ENCODE results near the gene PLIN1.
"Not testable (repeated sequence)": the region's sequence is repeated elsewhere in the genome, so short reads cannot be mapped to it uniquely, and the experiment has no call there.

Gene PLIN1

DNA sequence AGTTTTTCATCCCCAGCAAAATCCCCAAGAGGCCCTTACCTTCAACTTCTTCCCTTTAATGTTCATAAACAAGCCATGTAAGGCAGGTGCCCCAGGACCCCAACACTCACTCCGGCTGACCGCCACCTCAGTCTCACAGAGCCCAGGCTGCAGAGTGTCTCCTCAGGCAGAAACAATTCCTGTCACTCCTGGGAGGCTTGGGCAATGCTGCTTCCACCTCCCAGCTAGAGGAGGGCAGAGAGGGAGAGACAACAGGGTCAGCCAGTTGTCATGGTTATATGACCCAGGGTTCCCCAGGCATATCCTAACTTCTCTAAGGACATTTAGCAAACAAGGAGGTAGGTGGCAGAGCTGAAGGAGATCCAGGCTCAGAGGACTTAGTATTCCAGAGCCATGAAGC lies at the start of gene PLIN1:
Gene PLIN1, minus strand, starts transcription at position 156 of the 400 bp plus-strand sequence. CDS start 1,878 bp downstream, outside the sequence.
- no peak for DNase-seq

GRCh38 chr15:89728254-89728653 lies 49.1 kb upstream of the PLIN1 start:
- no peak for DNase-seq

DNA sequence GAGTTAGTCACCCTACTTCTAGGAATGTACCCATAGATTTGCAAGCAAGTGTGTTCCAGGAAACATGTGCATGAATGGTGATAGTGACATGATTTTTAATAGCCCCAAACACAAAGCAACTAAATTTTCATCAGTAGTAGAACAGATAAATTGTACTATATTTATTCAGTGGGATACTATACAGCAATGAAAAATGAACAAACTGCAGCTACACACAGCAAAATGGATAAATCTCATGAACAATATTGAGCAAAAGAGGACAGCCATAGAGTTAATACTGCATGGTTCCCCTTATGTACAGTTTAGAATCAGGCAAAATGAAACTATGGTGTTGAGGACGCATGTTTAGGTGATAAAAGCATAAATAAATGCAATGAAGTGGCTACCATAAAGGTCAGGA lies 45.9 kb upstream of the PLIN1 start:
- no peak for DNase-seq

- no peak for DNase-seq
Observed at GRCh38 chr15:89724621-89725020, 45.5 kb upstream of the PLIN1 start.

DNA sequence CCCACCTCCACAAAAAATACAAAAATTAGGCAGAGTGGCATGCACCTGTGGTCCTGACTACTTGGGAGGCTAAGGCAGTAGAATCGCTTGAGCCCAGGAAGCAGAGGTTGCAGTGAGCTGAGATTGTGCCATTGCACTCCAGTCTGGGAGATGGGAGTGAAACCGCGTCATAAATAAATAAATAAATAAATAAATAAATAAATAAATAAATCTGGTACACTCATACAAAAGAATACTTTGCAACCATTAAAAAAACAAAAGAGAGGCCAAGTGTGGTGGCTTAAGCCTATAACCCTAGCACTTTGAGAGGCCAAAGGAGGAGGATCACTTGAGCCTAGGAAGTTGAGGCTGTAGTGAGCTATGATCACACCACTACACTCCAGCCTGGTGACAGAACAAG lies 43.9 kb upstream of the PLIN1 start:
- DNase-seq: no peak

- no peak for DNase-seq
Observed at GRCh38 chr15:89714775-89715174, 35.6 kb upstream of the PLIN1 start.

- DNase-seq: no peak
Observed at GRCh38 chr15:89707577-89707976, 28.4 kb upstream of the PLIN1 start.

DNA sequence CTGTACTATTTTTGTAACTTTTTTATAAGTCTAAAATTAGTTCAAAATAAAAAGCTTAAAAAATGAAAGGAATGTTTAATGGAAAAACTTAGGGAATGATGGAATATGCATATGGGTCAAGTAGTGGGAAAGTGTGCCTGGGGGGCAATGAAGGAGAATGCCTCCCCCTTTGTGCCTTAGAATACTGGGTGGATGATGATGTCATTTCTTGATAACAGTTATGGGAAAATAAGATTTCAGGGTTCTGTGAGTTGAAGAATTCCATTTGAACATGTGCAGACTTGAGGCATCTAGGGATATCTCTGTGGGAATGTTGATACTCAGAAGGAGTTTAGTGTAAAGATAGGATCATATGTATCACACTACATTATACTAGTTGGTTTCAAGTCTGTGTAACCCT lies 25.2 kb upstream of the PLIN1 start:
- no peak for DNase-seq

DNA sequence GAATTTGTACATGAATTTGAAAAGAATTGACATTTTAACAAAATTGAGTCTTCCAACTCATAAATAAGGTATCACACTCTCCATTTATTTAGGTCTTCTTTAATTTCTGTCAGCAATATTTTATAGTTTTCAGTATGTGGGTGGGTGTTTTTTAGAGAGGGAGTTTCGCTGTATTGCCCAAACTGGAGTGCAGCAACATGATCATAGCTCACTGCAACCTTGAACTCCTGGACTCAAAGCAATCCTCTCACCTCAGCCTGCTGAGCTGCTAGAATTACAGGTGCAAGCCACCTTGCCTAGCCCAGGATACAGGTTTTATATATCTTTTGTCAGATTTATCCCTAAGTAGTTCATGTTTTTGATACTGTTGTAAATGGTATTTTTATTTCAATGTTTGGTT lies 16.0 kb upstream of the PLIN1 start:
- no peak for DNase-seq

GRCh38 chr15:89693696-89694095 lies 14.5 kb upstream of the PLIN1 start:
- DNase-seq: no peak

DNA sequence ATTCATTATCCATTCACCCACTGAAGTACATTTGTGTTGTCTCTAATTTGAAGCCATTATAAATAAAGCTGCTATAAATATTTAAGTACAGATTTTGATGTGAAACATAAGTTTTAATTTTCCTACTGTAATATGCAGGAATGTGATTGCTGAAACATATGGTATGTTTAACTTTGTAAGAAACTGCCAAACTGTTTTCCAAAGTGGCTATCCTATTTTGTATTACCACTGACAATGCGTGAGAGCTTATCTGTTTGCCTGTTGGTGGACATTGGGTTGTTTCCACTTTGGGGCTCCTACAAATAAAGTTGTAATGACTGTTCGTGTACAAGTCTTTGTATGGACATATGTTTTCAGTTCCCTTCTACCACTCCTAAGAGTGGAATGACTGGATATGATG lies 13.9 kb upstream of the PLIN1 start:
- no peak for DNase-seq

DNA sequence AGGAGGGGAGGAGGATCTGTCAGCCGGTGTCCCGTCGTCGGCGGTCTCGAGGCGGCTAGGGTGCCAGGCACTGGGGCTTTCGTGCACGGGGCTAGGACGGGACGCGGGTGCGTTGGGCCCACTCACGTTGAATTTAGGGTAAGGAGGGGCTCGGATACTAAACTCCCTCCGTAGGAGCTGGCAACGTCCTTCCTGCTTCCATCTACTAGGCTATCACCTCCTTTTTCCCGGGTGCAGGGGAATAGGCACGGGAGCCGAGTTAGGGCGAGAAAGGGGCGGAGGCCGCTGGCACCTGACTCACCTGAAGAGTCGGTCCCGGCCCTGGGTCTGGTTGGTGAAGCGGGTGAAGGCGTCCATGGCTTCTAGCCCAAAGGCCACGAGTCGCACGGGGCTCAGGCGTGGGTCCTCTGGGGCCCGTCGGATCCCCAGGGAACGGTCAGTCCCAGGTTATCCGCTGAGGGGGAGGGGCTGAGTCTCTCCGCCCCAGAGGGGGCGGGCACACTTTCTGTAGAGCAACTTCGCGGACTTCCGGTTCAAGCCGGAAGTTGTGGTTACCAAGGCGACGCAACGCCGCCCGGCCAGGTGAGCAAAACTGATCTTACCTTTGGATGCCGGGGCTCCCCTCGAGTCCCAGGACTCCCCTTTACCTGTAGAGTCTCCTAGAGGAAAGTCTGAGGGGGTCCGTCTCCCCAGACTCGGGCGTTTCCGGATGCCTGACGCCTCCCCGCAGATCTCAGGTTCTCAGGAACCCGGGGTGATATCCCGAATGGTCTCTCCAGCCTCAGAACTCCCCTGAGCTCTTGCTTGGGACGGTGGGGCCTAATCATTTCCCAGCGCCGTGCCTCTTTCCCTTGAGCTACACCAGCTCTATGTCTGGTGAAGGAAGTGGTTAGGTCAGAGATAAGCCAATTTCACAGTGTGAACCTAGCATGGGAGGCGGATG lies 11.4 kb upstream of the PLIN1 start, which contains the start of the genes PEX11A and WDR93:
Gene PEX11A, minus strand, starts transcription at position 479 of the 943 bp plus-strand sequence. Its CDS starts 122 bp downstream, at position 357.
Gene WDR93, plus strand, starts transcription at position 536 of the 943 bp plus-strand sequence. CDS start 10,936 bp downstream, outside the sequence.
- DNase-seq: peak; percentile 69

DNA sequence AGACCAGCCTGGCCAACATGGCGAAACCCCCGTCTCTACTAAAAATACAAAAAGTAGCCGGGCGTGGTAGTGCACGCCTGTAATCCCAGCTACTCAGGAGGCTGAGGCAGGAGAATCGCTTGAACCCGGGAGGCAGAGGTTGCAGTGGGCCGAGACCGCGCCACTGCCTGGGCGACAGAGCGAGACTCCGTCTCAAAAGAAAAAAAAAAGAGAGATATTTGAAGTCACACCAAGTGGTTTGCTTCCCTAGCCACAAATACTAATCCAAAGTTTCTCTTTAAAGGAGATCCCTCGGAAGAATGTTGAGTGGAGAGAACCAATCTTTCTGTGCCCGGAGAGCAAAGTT lies 10.7 kb upstream of the PLIN1 start:
- not testable (repeated sequence) for DNase-seq

DNA sequence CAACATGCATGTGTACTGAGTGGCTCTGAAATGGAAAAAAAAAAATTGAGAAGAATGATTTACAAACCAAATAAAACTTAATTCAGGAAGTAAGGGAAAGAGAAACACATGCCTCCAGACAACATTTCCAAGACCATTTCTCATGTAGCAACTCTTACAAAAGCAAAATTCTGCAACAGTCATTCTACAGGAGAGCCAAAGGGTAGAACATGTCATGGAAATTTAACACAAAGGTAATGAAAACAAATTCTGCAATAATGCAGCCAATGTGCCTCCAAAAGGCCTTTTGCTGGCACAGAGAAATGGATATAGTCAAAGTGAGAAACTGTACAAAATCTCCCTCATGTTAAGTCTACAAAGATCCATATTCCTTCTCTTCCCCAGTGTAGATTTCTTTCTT lies 7.4 kb upstream of the PLIN1 start:
- no peak for DNase-seq

GRCh38 chr15:89685995-89686394 lies 6.8 kb upstream of the PLIN1 start:
- DNase-seq: no peak

DNA sequence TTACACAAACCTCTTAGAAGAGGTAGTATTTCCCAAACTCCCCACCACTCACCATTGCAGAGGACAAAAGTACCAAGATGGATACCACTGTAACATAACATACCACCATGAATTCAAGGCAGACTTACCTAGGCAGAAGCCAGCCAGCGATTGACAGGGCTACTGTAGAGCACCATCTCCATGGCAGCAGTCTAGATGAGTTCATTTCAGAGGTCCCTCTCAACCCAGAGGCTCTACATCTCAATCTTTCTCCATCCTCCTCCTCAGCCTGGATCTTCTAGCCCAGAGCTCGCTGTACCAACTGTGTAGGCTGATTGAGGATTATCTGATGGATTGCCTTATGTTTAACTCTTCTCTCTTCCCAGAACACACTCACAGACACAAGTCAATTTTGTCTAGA lies 2.0 kb upstream of the PLIN1 start:
- DNase-seq: no peak

DNA sequence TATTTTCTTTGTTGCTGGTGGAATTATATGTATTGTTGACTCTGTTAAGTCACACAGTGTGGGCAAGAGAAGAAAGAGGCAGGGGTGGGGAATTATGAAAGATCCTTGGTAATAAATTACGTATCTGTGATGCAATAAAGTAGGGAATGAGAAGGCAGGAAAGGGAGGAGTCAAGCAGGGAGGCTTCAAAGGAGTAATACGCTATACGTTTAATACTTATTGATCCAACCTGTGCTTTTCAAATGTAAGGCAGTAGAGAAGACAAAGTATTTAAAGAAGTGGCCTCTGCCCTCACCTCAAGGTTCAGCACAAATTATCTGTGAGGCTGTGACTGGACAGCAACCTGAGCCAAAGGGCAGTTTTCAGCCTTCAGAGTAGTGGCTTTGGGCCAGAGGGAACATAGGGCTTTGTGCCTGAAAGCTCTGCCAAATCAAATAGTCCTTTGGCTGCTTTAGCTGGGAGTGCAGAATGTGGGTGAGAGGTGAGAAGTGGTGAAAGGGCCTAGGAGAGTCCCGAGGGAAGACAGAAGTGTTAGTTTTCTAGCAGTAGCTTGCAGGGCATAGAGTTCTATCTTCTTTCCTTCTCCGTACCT lies 1.2 kb upstream of the PLIN1 start:
- DNase-seq: no peak

DNA sequence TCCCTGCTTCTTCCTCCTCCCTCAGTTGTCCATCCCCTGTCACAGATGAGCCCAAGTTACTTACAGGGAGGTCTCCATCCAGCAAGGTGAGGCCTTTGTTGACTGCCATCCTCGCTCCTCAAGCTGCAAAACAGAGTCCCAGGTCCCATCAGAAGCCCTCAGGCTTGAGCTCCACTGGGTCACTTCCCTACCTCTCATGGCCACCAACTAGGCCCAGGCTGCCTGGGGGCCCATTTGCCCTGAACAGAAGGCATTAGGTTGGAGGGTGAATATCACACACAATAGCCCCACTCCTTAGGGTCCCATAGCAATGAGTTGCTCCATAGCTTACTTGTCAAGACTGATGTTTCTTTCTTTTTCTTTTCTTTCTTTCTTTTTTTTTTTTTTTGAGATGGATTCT lies 1.8 kb downstream of the PLIN1 start:
- no peak for DNase-seq

DNA sequence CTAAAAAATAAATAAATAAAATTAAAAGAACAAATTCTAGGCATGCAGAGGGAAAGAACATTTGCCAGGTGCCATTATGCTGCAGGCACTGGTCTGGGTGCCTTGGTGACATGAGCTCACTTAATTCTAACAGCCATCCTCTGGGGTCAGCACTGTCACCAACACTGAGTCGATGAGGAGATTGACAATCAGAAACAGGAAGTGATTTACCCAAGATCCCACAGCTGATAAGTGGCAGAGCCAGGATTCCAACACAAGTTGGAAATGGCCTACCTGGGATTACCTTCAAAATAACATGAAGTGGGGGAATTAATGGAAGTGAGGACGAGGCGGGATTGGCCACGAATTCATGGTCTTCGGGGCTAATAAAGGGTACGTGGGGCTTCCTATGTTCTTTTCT lies 3.6 kb downstream of the PLIN1 start:
- no peak for DNase-seq

- DNase-seq: no peak
Observed at GRCh38 chr15:89674526-89674925, 4.6 kb downstream of the PLIN1 start.

GRCh38 chr15:89673165-89673512 lies 6.0 kb downstream of the PLIN1 start:
- no peak for DNase-seq

DNA sequence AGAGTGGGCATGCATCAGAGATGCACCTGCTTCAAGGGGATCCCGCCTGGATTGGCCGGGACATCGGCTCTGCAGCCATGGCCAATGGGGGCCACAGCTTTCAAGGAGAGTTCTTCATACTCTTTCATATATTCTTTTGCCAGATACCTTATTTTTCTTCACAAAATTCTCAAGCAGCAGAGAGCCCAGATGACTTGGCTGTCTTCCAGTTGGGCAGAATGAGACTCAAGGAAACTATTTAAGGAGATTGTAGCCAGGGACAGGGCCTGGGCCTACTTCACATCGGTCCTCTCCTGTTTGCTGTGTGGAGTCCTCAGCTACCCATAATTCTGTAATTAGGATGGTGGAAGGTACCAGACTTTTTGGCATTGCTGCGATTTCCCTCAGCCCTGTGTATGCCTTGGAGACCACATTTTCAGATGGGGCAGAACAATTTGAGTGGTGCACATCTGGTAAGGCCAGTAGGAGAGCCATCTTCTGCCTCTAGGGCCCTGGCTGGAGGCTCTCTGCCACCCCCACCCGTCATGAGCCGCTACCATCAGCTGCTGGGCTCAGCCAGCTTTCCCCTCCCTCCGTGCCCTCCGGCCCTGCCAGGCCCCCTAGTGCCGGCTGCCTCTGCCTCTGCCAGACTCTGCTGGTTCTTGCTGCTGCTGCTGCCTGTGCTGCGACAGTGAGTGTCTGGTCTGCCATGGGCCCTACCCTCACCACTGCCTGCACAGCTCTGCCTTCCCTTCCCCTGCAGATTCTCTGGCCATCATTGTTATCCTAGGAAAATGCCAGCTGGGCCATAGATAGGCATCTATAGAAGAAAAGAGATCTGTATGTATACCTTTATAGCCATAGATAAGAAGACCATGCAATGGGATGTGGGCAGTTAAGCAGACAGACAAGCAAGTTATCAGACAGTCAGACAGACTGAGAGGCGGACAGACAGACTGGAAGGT lies 6.7 kb downstream of the PLIN1 start:
- no peak for DNase-seq

GRCh38 chr15:89671687-89672086 lies 7.5 kb downstream of the PLIN1 start:
- no peak for DNase-seq
